Karpas-422 (cell line): ENCODE results near the gene SLC35A5. TPM values are rescaled to one million over a fixed set of nuclear protein-coding genes. Genes with fewer than 3 reads are reported as not detected.

ENCODE experiments used
- DNase-seq: peaks from one replicate; pipeline ENCODE4 v3.0.0-alpha.2; 2015
- H2AFZ ChIP-seq: fragments of 200-600 bp; sonication (generic); 2 replicates; pipeline ENCODE4 v1.6.1; 2014; ENCODE audit warnings: antibody characterized with exemption, low read length, mixed read lengths
- H3K27ac ChIP-seq: fragments of 200-600 bp; sonication (generic); 2 replicates; pipeline ENCODE4 v1.5.1; 2014; ENCODE audit warnings: mild to moderate bottlenecking, low read length, moderate library complexity
- H3K27me3 ChIP-seq: fragments of 200-600 bp; sonication (generic); 2 replicates; pipeline ENCODE4 v1.6.1; 2014; ENCODE audit warnings: low read length, mixed read lengths
- H3K36me3 ChIP-seq: fragments of 200-600 bp; sonication (generic); 2 replicates; pipeline ENCODE4 v1.6.1; 2014; ENCODE audit warnings: low read length, mixed read lengths; ENCODE audit not compliant: insufficient read depth
- H3K4me1 ChIP-seq: fragments of 200-600 bp; sonication (generic); 2 replicates; pipeline ENCODE4 v1.6.1; 2014; ENCODE audit warnings: mild to moderate bottlenecking, low read length, mixed read lengths
- H3K4me2 ChIP-seq: fragments of 200-600 bp; sonication (generic); 2 replicates; pipeline ENCODE4 v1.6.1; 2014; ENCODE audit warnings: low read length, low read depth, mild to moderate bottlenecking; ENCODE audit not compliant: poor library complexity, severe bottlenecking
- H3K4me3 ChIP-seq: fragments of 200-600 bp; sonication (generic); 2 replicates; pipeline ENCODE4 v1.5.1; 2014; ENCODE audit warnings: mild to moderate bottlenecking, antibody characterized with exemption, low read length, mixed read lengths
- H3K79me2 ChIP-seq: fragments of 200-600 bp; sonication (generic); 2 replicates; pipeline ENCODE4 v1.6.1; 2014; ENCODE audit warnings: mild to moderate bottlenecking, low read length, mixed read lengths
- H3K9ac ChIP-seq: fragments of 200-600 bp; sonication (generic); 2 replicates; pipeline ENCODE4 v1.6.0; 2014; ENCODE audit warnings: low read length
- H3K9me2 ChIP-seq: fragments of 200-600 bp; sonication (generic), shearing (Covaris generic); replicated peaks from 2 replicates; pipeline ENCODE4 v1.6.0; 2014; ENCODE audit warnings: mild to moderate bottlenecking, low read length, moderate library complexity; ENCODE audit not compliant: insufficient read depth
- H3K9me3 ChIP-seq: fragments of 300-700, 200-600 bp; sonication (generic); 2 replicates; pipeline ENCODE4 v1.6.1; 2014; ENCODE audit warnings: low read length, mixed read lengths
- H4K20me1 ChIP-seq: fragments of 200-600 bp; sonication (generic); 2 replicates; pipeline ENCODE4 v1.6.1; 2014; ENCODE audit warnings: mild to moderate bottlenecking, antibody characterized with exemption, low read length, low read depth; ENCODE audit not compliant: insufficient read depth
- total RNA-seq: library from RNA; depleted of rRNA; stranded (reverse); fragments of >200 nt; shearing (Covaris generic); gene quantifications from 2 replicates; pipeline ENCODE4 v1.2.3, GENCODE V29; 2014; ENCODE audit warnings: low replicate concordance

SLC35A5 gene
- total RNA-seq, 1 experiment from 2014 or later = 87.4 TPM

- no peaks in the 10 kb centered on the region for H3K4me1 ChIP-seq
- H2AFZ ChIP-seq = no peak overlapping the region
- no peaks in the 10 kb centered on the region for H3K79me2 ChIP-seq
- no peaks in the 10 kb centered on the region for H4K20me1 ChIP-seq
- no peak overlapping the region for H3K4me3 ChIP-seq
- H3K36me3 ChIP-seq = no peaks in the 10 kb centered on the region
- H3K4me2 ChIP-seq = no peak overlapping the region
- H3K9me3 ChIP-seq = no peaks in the 10 kb centered on the region
- no peaks in the 10 kb centered on the region for H3K9me2 ChIP-seq
- no peaks in the 10 kb centered on the region; the same call in 1 of the 2 replicates for H3K27me3 ChIP-seq
- DNase-seq = no peak
- no peak overlapping the region for H3K9ac ChIP-seq
- H3K27ac ChIP-seq = no peak overlapping the region
Observed at GRCh38 chr3:112615989-112616731, 54.3 kb downstream of the SLC35A5 start.

GRCh38 chr3:112617285-112617684 lies 55.4 kb downstream of the SLC35A5 start:
- Histone ChIP-seq H3K9me2 (no peaks in the 10 kb centered on the region), H3K27ac (no peak overlapping the region), H3K4me3 (no peak overlapping the region), H3K9ac (no peak overlapping the region), H3K4me2 (no peak overlapping the region), H3K27me3 (no peaks in the 10 kb centered on the region; the same call in 1 of the 2 replicates), H3K9me3 (no peaks in the 10 kb centered on the region), H2AFZ (no peak overlapping the region), H4K20me1 (no peaks in the 10 kb centered on the region), H3K4me1 (no peaks in the 10 kb centered on the region), H3K79me2 (no peaks in the 10 kb centered on the region), H3K36me3 (no peaks in the 10 kb centered on the region)
- DNase-seq = no peak

GRCh38 chr3:112619295-112619694 lies 57.5 kb downstream of the SLC35A5 start:
- H3K27ac ChIP-seq = no peak overlapping the region
- H3K79me2 ChIP-seq = no peaks in the 10 kb centered on the region
- H3K36me3 ChIP-seq = no peaks in the 10 kb centered on the region
- H3K9me3 ChIP-seq = no peaks in the 10 kb centered on the region
- no peak overlapping the region for H3K4me2 ChIP-seq
- H4K20me1 ChIP-seq = no peaks in the 10 kb centered on the region
- no peaks in the 10 kb centered on the region for H3K9me2 ChIP-seq
- H3K4me1 ChIP-seq = no peaks in the 10 kb centered on the region
- no peaks in the 10 kb centered on the region; the same call in 1 of the 2 replicates for H3K27me3 ChIP-seq
- no peak overlapping the region for H3K9ac ChIP-seq
- H3K4me3 ChIP-seq = no peak overlapping the region
- no peak overlapping the region for H2AFZ ChIP-seq
- DNase-seq = no peak

GRCh38 chr3:112623213-112623612 lies 61.4 kb downstream of the SLC35A5 start:
- Histone ChIP-seq H3K9me3 (no peaks in the 10 kb centered on the region), H3K79me2 (no peaks in the 10 kb centered on the region), H3K9me2 (no peaks in the 10 kb centered on the region), H3K4me3 (no peak overlapping the region), H2AFZ (no peak overlapping the region), H4K20me1 (no peaks in the 10 kb centered on the region), H3K36me3 (no peaks in the 10 kb centered on the region), H3K4me2 (no peak overlapping the region), H3K27me3 (no peaks in the 10 kb centered on the region), H3K27ac (no peak overlapping the region), H3K9ac (no peak overlapping the region), H3K4me1 (no peaks in the 10 kb centered on the region)
- DNase-seq = no peak

GRCh38 chr3:112623717-112624116 lies 61.9 kb downstream of the SLC35A5 start:
- Histone ChIP-seq H3K27ac (no peak overlapping the region), H3K4me2 (no peak overlapping the region), H3K4me3 (no peak overlapping the region), H3K4me1 (no peaks in the 10 kb centered on the region), H3K9ac (no peak overlapping the region), H3K36me3 (no peaks in the 10 kb centered on the region), H3K27me3 (no peaks in the 10 kb centered on the region), H3K9me2 (no peaks in the 10 kb centered on the region), H4K20me1 (no peaks in the 10 kb centered on the region), H3K9me3 (no peaks in the 10 kb centered on the region), H3K79me2 (no peaks in the 10 kb centered on the region), H2AFZ (no peak overlapping the region)
- DNase-seq = no peak

- Histone ChIP-seq H3K9me2 (no peaks in the 10 kb centered on the region), H3K27ac (no peak overlapping the region), H3K9me3 (no peaks in the 10 kb centered on the region), H3K9ac (no peak overlapping the region), H3K4me1 (no peaks in the 10 kb centered on the region), H3K79me2 (no peaks in the 10 kb centered on the region), H3K36me3 (no peaks in the 10 kb centered on the region), H4K20me1 (no peaks in the 10 kb centered on the region), H3K27me3 (no peaks in the 10 kb centered on the region), H3K4me3 (no peak overlapping the region), H2AFZ (no peak overlapping the region), H3K4me2 (no peak overlapping the region)
- no peak for DNase-seq
Observed at GRCh38 chr3:112627419-112627818, 65.6 kb downstream of the SLC35A5 start.

- Histone ChIP-seq H3K9me3 (no peaks in the 10 kb centered on the region), H3K9ac (no peak overlapping the region), H3K9me2 (no peaks in the 10 kb centered on the region), H3K27ac (no peak overlapping the region), H3K4me2 (no peak overlapping the region), H3K79me2 (no peaks in the 10 kb centered on the region), H3K27me3 (no peaks in the 10 kb centered on the region), H2AFZ (no peak overlapping the region), H4K20me1 (no peaks in the 10 kb centered on the region), H3K4me1 (no peaks in the 10 kb centered on the region), H3K4me3 (no peak overlapping the region), H3K36me3 (no peaks in the 10 kb centered on the region)
- DNase-seq = no peak
Observed at GRCh38 chr3:112627919-112628466, 66.1 kb downstream of the SLC35A5 start.

GRCh38 chr3:112629425-112629824 lies 67.6 kb downstream of the SLC35A5 start:
- Histone ChIP-seq H2AFZ (no peak overlapping the region), H3K4me1 (no peaks in the 10 kb centered on the region), H3K4me3 (no peak overlapping the region), H4K20me1 (no peaks in the 10 kb centered on the region), H3K9ac (no peak overlapping the region), H3K27ac (no peak overlapping the region), H3K27me3 (no peaks in the 10 kb centered on the region), H3K79me2 (no peaks in the 10 kb centered on the region), H3K9me3 (no peaks in the 10 kb centered on the region), H3K4me2 (no peak overlapping the region), H3K36me3 (no peaks in the 10 kb centered on the region), H3K9me2 (no peaks in the 10 kb centered on the region)
- DNase-seq = no peak
